Cardiac muscle cell (in vitro differentiated cells and primary cell): ENCODE results near the gene ADAMTS3. TPM values are rescaled to one million over a fixed set of nuclear protein-coding genes. Genes with fewer than 3 reads are reported as not detected.
A peak's percentile ranks its signal among the peaks of the same experiment; 100 is the strongest.

Experiments
- DNase-seq, 2 donors: peaks; one replicate each; pipeline versions ENCODE4 v3.0.0 to v3.0.0-alpha.2; 2010 to 2017; ENCODE audit warnings: low read depth in 1 of 2, low spot score in 1 of 2
- H3K27ac ChIP-seq: fragments of 200-600 bp; sonication (generic); 2 replicates; pipeline ENCODE4 v1.5.1; 2016
- H3K27me3 ChIP-seq: fragments of 200-600 bp; sonication (generic); 2 replicates; pipeline ENCODE4 v1.6.0; 2016; ENCODE audit warnings: control low read depth
- H3K36me3 ChIP-seq: fragments of 200-600 bp; sonication (generic); 2 replicates; pipeline ENCODE4 v1.5.1; 2016; ENCODE audit warnings: control low read depth
- H3K4me1 ChIP-seq: fragments of 200-600 bp; sonication (generic); 2 replicates; pipeline ENCODE4 v1.8.1; 2017; ENCODE audit warnings: low read depth, mild to moderate bottlenecking, mixed run types
- H3K4me3 ChIP-seq: fragments of 200-600 bp; sonication (generic); 2 replicates; pipeline ENCODE4 v1.5.1; 2016; ENCODE audit warnings: mild to moderate bottlenecking
- H3K9me3 ChIP-seq: fragments of 200-600 bp; sonication (generic); 2 replicates; pipeline ENCODE4 v1.5.1; 2017; ENCODE audit warnings: low read depth, mild to moderate bottlenecking, control low read depth
- CTCF ChIP-seq: IDR thresholded peaks from 2 replicates; pipeline ENCODE4 v1.5.1; 2012; ENCODE audit warnings: low read depth, mild to moderate bottlenecking, low read length
- polyA plus RNA-seq: library from polyadenylated mRNA; unstranded; fragments of >200 nt; fragmentation: Nextera tagmentation; extraction: Ambion mirVana; gene quantifications from 2 replicates; pipeline ENCODE4 v1.2.1, GENCODE V29; 2016
- total RNA-seq: library from RNA; depleted of rRNA; stranded (reverse); fragments of >200 nt; gene quantifications from 2 replicates; pipeline ENCODE4 v1.2.3, GENCODE V29; 2016

The ADAMTS3 gene
- total and polyA plus RNA-seq, 2 experiments from 2014 or later, result 1.2 to 14.7 TPM

- Histone ChIP-seq H3K9me3 (no peaks in the 10 kb centered on the region), H3K27ac (no peak overlapping the region), H3K36me3 (no peaks in the 10 kb centered on the region), H3K27me3 (no peaks in the 10 kb centered on the region), H3K4me1 (no peaks in the 10 kb centered on the region), H3K4me3 (no peak overlapping the region)
- DNase-seq, result peak in 1 of 2 donors; percentile 38
- TF ChIP-seq CTCF, result no peak
Measured at GRCh38 chr4:72451349-72451748, 117.7 kb downstream of the ADAMTS3 start.

- H3K4me3 ChIP-seq, result no peak overlapping the region
- H3K27ac ChIP-seq, result no peak overlapping the region
- H3K4me1 ChIP-seq, result no peaks in the 10 kb centered on the region
- H3K9me3 ChIP-seq, result no peaks in the 10 kb centered on the region
- H3K36me3 ChIP-seq, result no peaks in the 10 kb centered on the region
- TF ChIP-seq CTCF, result no peak
- no peak for DNase-seq
- no peaks in the 10 kb centered on the region for H3K27me3 ChIP-seq
Measured at GRCh38 chr4:72449705-72450104, 119.3 kb downstream of the ADAMTS3 start.

GRCh38 chr4:72448231-72448630 is 120.8 kb downstream of the ADAMTS3 start:
- Histone ChIP-seq H3K4me1 (no peaks in the 10 kb centered on the region), H3K9me3 (no peaks in the 10 kb centered on the region), H3K36me3 (no peaks in the 10 kb centered on the region), H3K4me3 (no peak overlapping the region), H3K27ac (no peak overlapping the region), H3K27me3 (no peaks in the 10 kb centered on the region)
- no peak for DNase-seq
- TF ChIP-seq CTCF, result no peak

GRCh38 chr4:72446353-72447055 is 122.5 kb downstream of the ADAMTS3 start:
- H3K36me3 ChIP-seq, result no peaks in the 10 kb centered on the region
- H3K4me3 ChIP-seq, result no peak overlapping the region
- H3K9me3 ChIP-seq, result no peaks in the 10 kb centered on the region
- no peaks in the 10 kb centered on the region for H3K4me1 ChIP-seq
- H3K27me3 ChIP-seq, result no peaks in the 10 kb centered on the region
- TF ChIP-seq CTCF, result no peak
- H3K27ac ChIP-seq, result no peak overlapping the region
- DNase-seq, result peak in 1 of 2 donors; percentile 13

- Histone ChIP-seq H3K27me3 (no peaks in the 10 kb centered on the region), H3K4me3 (no peak overlapping the region), H3K9me3 (no peaks in the 10 kb centered on the region), H3K36me3 (no peaks in the 10 kb centered on the region), H3K4me1 (no peaks in the 10 kb centered on the region), H3K27ac (no peak overlapping the region)
- DNase-seq, result no peak
- TF ChIP-seq CTCF, result no peak
Measured at GRCh38 chr4:72444092-72444491, 124.9 kb downstream of the ADAMTS3 start.

GRCh38 chr4:72442715-72443114 is 126.3 kb downstream of the ADAMTS3 start:
- Histone ChIP-seq H3K27ac (no peak overlapping the region), H3K4me3 (no peak overlapping the region), H3K9me3 (no peaks in the 10 kb centered on the region), H3K4me1 (no peaks in the 10 kb centered on the region), H3K36me3 (no peaks in the 10 kb centered on the region), H3K27me3 (no peaks in the 10 kb centered on the region)
- TF ChIP-seq CTCF, result no peak
- no peak for DNase-seq
